GM20431 (cell line): ENCODE measurements around the gene NIPAL3.

Experiments
- in situ Hi-C: fragments of 300-500 bp; cut with MseI, MboI; formaldehyde crosslinking; loops from one replicate; pipeline ENCODE4 v1.15.0; 2020; ENCODE audit warnings: low sequenced_read_pairs; ENCODE audit not compliant: unreplicated experiment

Gene NIPAL3

GRCh38 chr1:24389231-24389678, 26.3 kb upstream of the NIPAL3 start:
- in situ Hi-C loops, result loop anchor here (10.0 kb wide), 1 partner anchor 184 kb away; no protein-coding TSS in a partner anchor

GRCh38 chr1:24390924-24391782, 24.4 kb upstream of the NIPAL3 start:
- in situ Hi-C loops, result no loop called here

GRCh38 chr1:24391882-24392603, 23.6 kb upstream of the NIPAL3 start:
- in situ Hi-C loops, result no loop called here

- in situ Hi-C loops, result no loop called here
These were observed 23.0 kb upstream of the NIPAL3 start for GRCh38 chr1:24392604-24392946.

- in situ Hi-C loops, result no loop called here
These were observed 22.5 kb upstream of the NIPAL3 start for GRCh38 chr1:24392982-24393650.

- in situ Hi-C loops, result no loop called here
These were observed 21.7 kb upstream of the NIPAL3 start for GRCh38 chr1:24393892-24394291.

GRCh38 chr1:24400065-24400464, 15.5 kb upstream of the NIPAL3 start:
- in situ Hi-C loops, result loop anchor here (25.0 kb wide), 1 partner anchor 187 kb away; no protein-coding TSS in a partner anchor

- in situ Hi-C loops, result loop anchor here (25.0 kb wide), 1 partner anchor 183 kb away; no protein-coding TSS in a partner anchor
These were observed 11.8 kb upstream of the NIPAL3 start for GRCh38 chr1:24403806-24404205.

GRCh38 chr1:24406788-24407187, 8.8 kb upstream of the NIPAL3 start:
- in situ Hi-C loops, result loop anchor here (25.0 kb wide), 1 partner anchor 181 kb away; no protein-coding TSS in a partner anchor

GRCh38 chr1:24409535-24409934, 6.1 kb upstream of the NIPAL3 start:
- in situ Hi-C loops, result loop anchor here (25.0 kb wide), 1 partner anchor 178 kb away; no protein-coding TSS in a partner anchor

GRCh38 chr1:24410750-24411149, 4.9 kb upstream of the NIPAL3 start:
- in situ Hi-C loops, result loop anchor here (25.0 kb wide), 1 partner anchor 177 kb away; no protein-coding TSS in a partner anchor

GRCh38 chr1:24411963-24412362, 3.6 kb upstream of the NIPAL3 start:
- in situ Hi-C loops, result loop anchor here (25.0 kb wide), 1 partner anchor 175 kb away; no protein-coding TSS in a partner anchor

GRCh38 chr1:24412408-24412807, 3.2 kb upstream of the NIPAL3 start:
- in situ Hi-C loops, result loop anchor here (25.0 kb wide), 1 partner anchor 175 kb away; no protein-coding TSS in a partner anchor

GRCh38 chr1:24413350-24414163, 2.0 kb upstream of the NIPAL3 start, which contains the start of gene STPG1:
STPG1 (minus strand) TSS chr1:24413782; CDS start chr1:24401388, 12,394 bp downstream.
- in situ Hi-C loops, result loop anchor here (25.0 kb wide), 1 partner anchor 174 kb away; no protein-coding TSS in a partner anchor

- in situ Hi-C loops, result loop anchor here (25.0 kb wide), 1 partner anchor 172 kb away; no protein-coding TSS in a partner anchor
These were observed 748 bp upstream of the NIPAL3 start for GRCh38 chr1:24414775-24415333.

- in situ Hi-C loops, result loop anchor here (25.0 kb wide), 1 partner anchor 171 kb away; no protein-coding TSS in a partner anchor
These were observed 486 bp downstream of the NIPAL3 start for GRCh38 chr1:24415910-24416665.

GRCh38 chr1:24416666-24417391, 1.2 kb downstream of the NIPAL3 start:
- in situ Hi-C loops, result loop anchor here (25.0 kb wide), 1 partner anchor 170 kb away; no protein-coding TSS in a partner anchor
